Erythroblast (primary cell): ENCODE results near the gene CPEB4.

ENCODE experiments used
- GATA1 ChIP-seq: IDR thresholded peaks from 2 replicates; pipeline ENCODE4 v1.6.1; 2011; ENCODE audit warnings: low read depth, mild to moderate bottlenecking, control low read depth, low read length, moderate library complexity
- POLR2A ChIP-seq: IDR thresholded peaks from 2 replicates; pipeline ENCODE4 v1.6.1; 2011; ENCODE audit warnings: mild to moderate bottlenecking, low read length

GRCh38 chr5:173859408-173860159 lies 28.6 kb upstream of the CPEB4 start:
- no peak for TF ChIP-seq POLR2A
- TF ChIP-seq GATA1: no peak
